ENCODE measurements around the gene PNPLA7. TPM values are rescaled to one million over a fixed set of nuclear protein-coding genes. Genes with fewer than 3 reads are reported as not detected.
"Not testable (repeated sequence)": the region's sequence is repeated elsewhere in the genome, so short reads cannot be mapped to it uniquely, and the experiment has no call there.

The PNPLA7 gene
- total RNA-seq, 1 donor from 2014 or later, result 0.06 TPM

DNA sequence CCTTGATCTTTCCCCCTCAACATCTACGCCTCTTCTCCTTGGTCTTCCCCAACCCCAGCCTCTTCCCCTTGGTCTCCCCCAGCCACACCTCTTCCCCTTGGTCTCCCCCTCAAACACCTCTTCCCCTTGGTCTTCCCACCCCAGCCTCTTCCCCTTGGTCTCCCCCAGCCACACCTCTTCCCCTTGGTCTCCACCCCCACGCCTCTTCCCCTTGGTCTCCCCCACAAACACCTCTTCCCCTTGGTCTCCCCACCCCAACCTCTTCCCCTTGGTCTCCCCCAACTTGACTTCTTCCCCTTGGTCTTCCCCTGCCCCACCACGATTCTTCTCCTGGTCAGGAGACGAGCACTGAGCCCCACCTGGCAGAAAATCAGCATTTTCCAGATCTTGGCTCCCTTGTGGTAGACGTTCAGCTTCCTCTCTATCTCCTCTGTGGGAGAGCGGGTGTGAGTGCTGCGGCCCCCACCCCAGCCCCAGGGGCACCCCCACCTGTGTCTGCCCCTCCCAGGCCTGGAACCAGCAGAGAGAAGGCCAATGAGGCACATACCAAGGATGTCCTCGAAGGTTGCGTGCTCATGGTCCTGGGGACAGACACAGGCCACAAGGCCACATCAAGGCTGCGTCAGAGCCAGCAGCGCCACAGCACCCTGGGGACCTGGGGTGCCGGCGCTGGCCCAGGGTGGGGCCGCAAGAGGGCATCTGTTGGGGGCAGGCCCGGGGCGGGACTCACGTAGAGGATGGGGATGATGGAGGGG is 98.0 kb downstream of the PNPLA7 start:
- DNase-seq (ENCODE audit: low read depth), result no peak
- TF ChIP-seq, protein P1, sequence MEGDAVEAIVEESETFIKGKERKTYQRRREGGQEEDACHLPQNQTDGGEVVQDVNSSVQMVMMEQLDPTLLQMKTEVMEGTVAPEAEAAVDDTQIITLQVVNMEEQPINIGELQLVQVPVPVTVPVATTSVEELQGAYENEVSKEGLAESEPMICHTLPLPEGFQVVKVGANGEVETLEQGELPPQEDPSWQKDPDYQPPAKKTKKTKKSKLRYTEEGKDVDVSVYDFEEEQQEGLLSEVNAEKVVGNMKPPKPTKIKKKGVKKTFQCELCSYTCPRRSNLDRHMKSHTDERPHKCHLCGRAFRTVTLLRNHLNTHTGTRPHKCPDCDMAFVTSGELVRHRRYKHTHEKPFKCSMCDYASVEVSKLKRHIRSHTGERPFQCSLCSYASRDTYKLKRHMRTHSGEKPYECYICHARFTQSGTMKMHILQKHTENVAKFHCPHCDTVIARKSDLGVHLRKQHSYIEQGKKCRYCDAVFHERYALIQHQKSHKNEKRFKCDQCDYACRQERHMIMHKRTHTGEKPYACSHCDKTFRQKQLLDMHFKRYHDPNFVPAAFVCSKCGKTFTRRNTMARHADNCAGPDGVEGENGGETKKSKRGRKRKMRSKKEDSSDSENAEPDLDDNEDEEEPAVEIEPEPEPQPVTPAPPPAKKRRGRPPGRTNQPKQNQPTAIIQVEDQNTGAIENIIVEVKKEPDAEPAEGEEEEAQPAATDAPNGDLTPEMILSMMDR (conservative IDR thresholded peaks at IDR 0.05; ENCODE audit: low read depth, low read length), result no peak
- no peak overlapping the region for H3K4me3 ChIP-seq (ENCODE audit: low read depth, low read length)

- DNase-seq (ENCODE audit: low read depth); H3K4me3 ChIP-seq (ENCODE audit: low read depth, low read length): not testable (repeated sequence)
Observed at GRCh38 chr9:137451264-137452005, 98.8 kb downstream of the PNPLA7 start.

GRCh38 chr9:137450539-137451222 is 99.5 kb downstream of the PNPLA7 start:
- not testable (repeated sequence) for DNase-seq (ENCODE audit: low read depth); H3K4me3 ChIP-seq (ENCODE audit: low read depth, low read length)

DNA sequence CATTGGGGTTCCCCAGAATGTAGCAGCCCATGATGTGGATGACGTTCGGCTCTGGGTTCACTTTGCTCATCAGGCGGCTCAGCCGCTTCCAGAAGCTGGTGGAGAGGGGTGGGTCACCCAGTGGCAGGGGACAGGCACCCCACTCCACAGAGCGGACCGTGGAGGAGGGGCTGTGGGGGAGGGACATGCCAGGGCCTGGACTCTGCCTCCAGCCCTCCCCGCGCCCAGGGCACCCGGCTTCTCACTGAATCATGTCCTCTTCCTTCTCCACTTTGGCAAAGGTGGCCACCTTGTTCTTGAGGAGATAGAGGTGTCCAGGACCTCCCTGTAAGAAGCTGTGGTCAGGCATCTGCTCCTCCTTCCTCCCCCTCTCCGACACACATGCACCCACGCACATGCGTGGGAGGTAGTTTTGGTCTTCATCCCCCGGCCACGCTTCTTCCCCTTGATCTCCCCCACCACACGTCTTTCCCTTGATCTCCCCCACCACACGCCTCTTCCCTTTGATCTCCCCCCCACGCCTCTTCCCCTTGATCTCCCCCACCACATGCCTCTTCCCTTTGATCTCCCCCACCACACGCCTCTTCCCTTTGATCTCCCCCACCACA is 100.2 kb downstream of the PNPLA7 start:
- H3K4me3 ChIP-seq (ENCODE audit: low read depth, low read length), result no peak overlapping the region
- TF ChIP-seq, protein P1 (conservative IDR thresholded peaks at IDR 0.05; ENCODE audit: low read depth, low read length), result no peak
- DNase-seq (ENCODE audit: low read depth), result no peak

GRCh38 chr9:137449081-137449844 is 100.9 kb downstream of the PNPLA7 start:
- no peak for DNase-seq (ENCODE audit: low read depth)
- H3K4me3 ChIP-seq (ENCODE audit: low read depth, low read length), result no peak overlapping the region
- TF ChIP-seq, protein P1 (conservative IDR thresholded peaks at IDR 0.05; ENCODE audit: low read depth, low read length), result no peak

DNA sequence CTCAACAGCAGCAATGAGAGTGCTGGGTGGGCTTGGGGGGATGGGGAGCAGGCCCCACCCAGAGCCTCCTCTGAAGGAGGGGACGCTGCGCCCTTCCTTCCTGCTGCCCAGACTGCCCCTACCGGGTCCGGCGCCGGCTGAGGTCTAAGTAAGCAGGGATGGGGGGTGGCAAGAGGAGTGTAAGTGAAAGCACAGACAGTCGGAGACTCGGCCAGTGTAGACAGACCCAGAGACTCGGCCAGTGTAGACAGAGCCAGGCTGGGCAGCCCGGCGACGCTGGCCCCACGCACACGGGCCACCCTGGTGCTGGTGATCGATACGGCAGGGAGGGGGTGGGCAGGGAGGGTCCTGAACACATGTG is 101.6 kb downstream of the PNPLA7 start:
- no peak for DNase-seq (ENCODE audit: low read depth)
- no peak overlapping the region for H3K4me3 ChIP-seq (ENCODE audit: low read depth, low read length)
- TF ChIP-seq, protein P1 (conservative IDR thresholded peaks at IDR 0.05; ENCODE audit: low read depth, low read length), result no peak

- no peak for DNase-seq (ENCODE audit: low read depth)
- H3K4me3 ChIP-seq (ENCODE audit: low read depth, low read length), result no peak overlapping the region
- TF ChIP-seq, protein P1 (conservative IDR thresholded peaks at IDR 0.05; ENCODE audit: low read depth, low read length), result no peak
Observed at GRCh38 chr9:137447722-137448601, 102.2 kb downstream of the PNPLA7 start.

Measured in epithelial cell of proximal tubule (primary cell).